GM20000 (cell line): ENCODE data around the gene DMRTA2.

Experiments used
- DNase-seq: peaks from one replicate; pipeline ENCODE4 v3.0.0; 2012; ENCODE audit warnings: low spot score
- CTCF ChIP-seq: IDR thresholded peaks from 2 replicates; pipeline ENCODE4 v1.5.1; 2012; ENCODE audit warnings: mild to moderate bottlenecking, control low read depth; ENCODE audit errors: extremely low read depth, missing control alignments

The DMRTA2 gene

GRCh38 chr1:50422946-50423669, at the start of gene DMRTA2:
Gene DMRTA2 (minus strand): TSS chr1:50423443. CDS start chr1:50421536, 1,907 bp downstream.
- TF ChIP-seq CTCF: no peak
- DNase-seq: peak; percentile 77

GRCh38 chr1:50471967-50472366, 48.7 kb upstream of the DMRTA2 start:
- TF ChIP-seq CTCF: no peak
- no peak for DNase-seq

GRCh38 chr1:50462964-50463363, 39.7 kb upstream of the DMRTA2 start:
- TF ChIP-seq CTCF: no peak
- no peak for DNase-seq

- TF ChIP-seq CTCF: no peak
- no peak for DNase-seq
These were observed 35.3 kb upstream of the DMRTA2 start for GRCh38 chr1:50458507-50458906.

GRCh38 chr1:50454911-50455310, 31.7 kb upstream of the DMRTA2 start:
- TF ChIP-seq CTCF: no peak
- no peak for DNase-seq

- DNase-seq: no peak
- TF ChIP-seq CTCF: no peak
These were observed 30.0 kb upstream of the DMRTA2 start for GRCh38 chr1:50453266-50453665.

- DNase-seq: no peak
- TF ChIP-seq CTCF: no peak
These were observed 29.5 kb upstream of the DMRTA2 start for GRCh38 chr1:50452700-50453099.
